Measurements from ENCODE around the gene RPN1. TPM values are rescaled to one million over a fixed set of nuclear protein-coding genes. Genes with fewer than 3 reads are reported as not detected.
"Not testable (repeated sequence)": the region's sequence is repeated elsewhere in the genome, so short reads cannot be mapped to it uniquely, and the experiment has no call there.

The RPN1 gene
- total and polyA plus RNA-seq, 2 donors (not counting 1 experiment from before 2014, with no cell fraction given): 40.4 to 80.6 TPM

GRCh38 chr3:128588147-128588546, 62.5 kb downstream of the RPN1 start:
- no peak overlapping the region for H3K27ac Mint-ChIP-seq
- H3K36me3 ChIP-seq (replicated peaks in 1 of 2; ENCODE audit: control extremely low read depth in 1 of 2, control insufficient read depth in 1 of 2, extremely low read depth in 1 of 2, insufficient read depth in 2 of 2, low read length in 1 of 2): no peaks in the 10 kb centered on the region
- DNase-seq: no peak
- H3K9me3 ChIP-seq (ENCODE audit: control extremely low read depth in 1 of 3, control insufficient read depth in 2 of 3, insufficient read depth in 1 of 3, low read length in 2 of 3): peaks cover 0 to 4% (median 0%) of the 10 kb centered on the region in 3 donors
- H3K79me2 ChIP-seq (ENCODE audit: control insufficient read depth, insufficient read depth, low read length): no peaks in the 10 kb centered on the region
- no peaks in the 10 kb centered on the region for H4K20me1 ChIP-seq (ENCODE audit: control insufficient read depth, insufficient read depth, low read length, poor library complexity, severe bottlenecking)
- no peak overlapping the region for H3K4me2 ChIP-seq (replicated peaks; ENCODE audit: low read depth, low read length, poor library complexity, severe bottlenecking)
- no peak overlapping the region for H3K4me3 ChIP-seq (ENCODE audit: control extremely low read depth in 1 of 5, extremely low read depth in 1 of 5, insufficient read depth in 1 of 5, low read depth in 2 of 5, low read length in 4 of 5)
- TF ChIP-seq EZH2 (IDR thresholded peaks at IDR 0.05; ENCODE audit: borderline replicate concordance, insufficient read depth, low read depth, low read length, poor library complexity, severe bottlenecking): no peak
- TF ChIP-seq CTCF (IDR thresholded peaks at IDR 0.05): no peak
- H3K27ac ChIP-seq (ENCODE audit: low read length in 2 of 2): no peak overlapping the region
- peaks cover 3% of the 10 kb centered on the region for H3K9me3 Mint-ChIP-seq (ENCODE audit: insufficient read depth)
- no peaks in the 10 kb centered on the region for H3K4me1 Mint-ChIP-seq
- intact Hi-C loops (cut with micrococcal nuclease): no loop called here
- H3K27me3 Mint-ChIP-seq: peaks cover 9% of the 10 kb centered on the region
- no peak for ATAC-seq (ENCODE audit: low read depth)
- CTCF ChIA-PET: no interaction called here
- peaks cover 0 to 6% (median 0%) of the 10 kb centered on the region in 4 experiments for H3K27me3 ChIP-seq (replicated peaks in 1 of 4; ENCODE audit: control extremely low read depth in 1 of 4, control insufficient read depth in 3 of 4, insufficient read depth in 4 of 4, low read length in 3 of 4)
- POLR2A ChIA-PET: no interaction called here
- no peak overlapping the region for H3K9ac ChIP-seq (ENCODE audit: low read length)
- peaks cover 0 to 4% of the 10 kb centered on the region in 2 donors for H3K4me1 ChIP-seq (ENCODE audit: control insufficient read depth in 2 of 2, insufficient read depth in 2 of 2, low read length in 2 of 2)
- WGBS (ENCODE audit: insufficient coverage): 23% methylated on average over 10 of the region's 10 CpGs
- H2AFZ ChIP-seq (ENCODE audit: insufficient read depth, low read depth, low read length, poor library complexity, severe bottlenecking): no peak overlapping the region
- H3K4me3 Mint-ChIP-seq: no peak overlapping the region

- intact Hi-C loops (cut with micrococcal nuclease): no loop called here
- H2AFZ ChIP-seq (ENCODE audit: insufficient read depth, low read depth, low read length, poor library complexity, severe bottlenecking): no peak overlapping the region
- ATAC-seq (ENCODE audit: low read depth) (no peak), DNase-seq (no peak)
- no peak overlapping the region for H3K27ac ChIP-seq (ENCODE audit: low read length in 2 of 2)
- no peak overlapping the region for H3K4me3 ChIP-seq (ENCODE audit: control extremely low read depth in 1 of 5, extremely low read depth in 1 of 5, insufficient read depth in 1 of 5, low read depth in 2 of 5, low read length in 4 of 5)
- H4K20me1 ChIP-seq (ENCODE audit: control insufficient read depth, insufficient read depth, low read length, poor library complexity, severe bottlenecking): no peaks in the 10 kb centered on the region
- CTCF ChIA-PET: interaction anchor here (0.6 kb wide), 1 partner anchor 40 kb away, joined by 3 read pairs; no protein-coding TSS in a partner anchor
- no peaks in the 10 kb centered on the region for H3K79me2 ChIP-seq (ENCODE audit: control insufficient read depth, insufficient read depth, low read length)
- 100% methylated on average over 1 of the region's 3 CpGs for WGBS (ENCODE audit: insufficient coverage)
- H3K4me2 ChIP-seq (replicated peaks; ENCODE audit: low read depth, low read length, poor library complexity, severe bottlenecking): no peak overlapping the region
- Mint-ChIP-seq H3K4me3 (no peak overlapping the region), H3K27ac (no peak overlapping the region), H3K4me1 (no peaks in the 10 kb centered on the region), H3K27me3 (peaks cover 11% of the 10 kb centered on the region), H3K9me3 (ENCODE audit: insufficient read depth) (peaks cover 3% of the 10 kb centered on the region)
- H3K4me1 ChIP-seq (ENCODE audit: control insufficient read depth in 2 of 2, insufficient read depth in 2 of 2, low read length in 2 of 2): peaks cover 0 to 4% of the 10 kb centered on the region in 2 donors
- no peak overlapping the region for H3K9ac ChIP-seq (ENCODE audit: low read length)
- H3K36me3 ChIP-seq (replicated peaks in 1 of 2; ENCODE audit: control extremely low read depth in 1 of 2, control insufficient read depth in 1 of 2, extremely low read depth in 1 of 2, insufficient read depth in 2 of 2, low read length in 1 of 2): no peaks in the 10 kb centered on the region
- no peak for TF ChIP-seq CTCF (IDR thresholded peaks at IDR 0.05)
- no peak for TF ChIP-seq EZH2 (IDR thresholded peaks at IDR 0.05; ENCODE audit: borderline replicate concordance, insufficient read depth, low read depth, low read length, poor library complexity, severe bottlenecking)
- H3K27me3 ChIP-seq (replicated peaks in 1 of 4; ENCODE audit: control extremely low read depth in 1 of 4, control insufficient read depth in 3 of 4, insufficient read depth in 4 of 4, low read length in 3 of 4): peaks cover 0 to 6% (median 0%) of the 10 kb centered on the region in 4 experiments
- peaks cover 0 to 4% (median 0%) of the 10 kb centered on the region in 3 donors for H3K9me3 ChIP-seq (ENCODE audit: control extremely low read depth in 1 of 3, control insufficient read depth in 2 of 3, insufficient read depth in 1 of 3, low read length in 2 of 3)
- POLR2A ChIA-PET: no interaction called here
Observed at GRCh38 chr3:128587391-128587790, 63.2 kb downstream of the RPN1 start.

GRCh38 chr3:128586932-128587331, 63.7 kb downstream of the RPN1 start:
- WGBS (ENCODE audit: insufficient coverage): 92% methylated on average over 6 of the region's 8 CpGs
- DNase-seq; H3K27ac ChIP-seq (ENCODE audit: low read length in 2 of 2); H3K4me3 ChIP-seq (ENCODE audit: control extremely low read depth in 1 of 5, extremely low read depth in 1 of 5, insufficient read depth in 1 of 5, low read depth in 2 of 5, low read length in 4 of 5); H3K27ac Mint-ChIP-seq; H3K4me1 ChIP-seq (ENCODE audit: control insufficient read depth in 2 of 2, insufficient read depth in 2 of 2, low read length in 2 of 2); H3K9me3 Mint-ChIP-seq (ENCODE audit: insufficient read depth); intact Hi-C loops (cut with micrococcal nuclease); H2AFZ ChIP-seq (ENCODE audit: insufficient read depth, low read depth, low read length, poor library complexity, severe bottlenecking); H4K20me1 ChIP-seq (ENCODE audit: control insufficient read depth, insufficient read depth, low read length, poor library complexity, severe bottlenecking); POLR2A ChIA-PET; H3K9me3 ChIP-seq (ENCODE audit: control extremely low read depth in 1 of 3, control insufficient read depth in 2 of 3, insufficient read depth in 1 of 3, low read length in 2 of 3); H3K79me2 ChIP-seq (ENCODE audit: control insufficient read depth, insufficient read depth, low read length); H3K9ac ChIP-seq (ENCODE audit: low read length); H3K4me2 ChIP-seq (replicated peaks; ENCODE audit: low read depth, low read length, poor library complexity, severe bottlenecking); ATAC-seq (ENCODE audit: low read depth); H3K36me3 ChIP-seq (replicated peaks in 1 of 2; ENCODE audit: control extremely low read depth in 1 of 2, control insufficient read depth in 1 of 2, extremely low read depth in 1 of 2, insufficient read depth in 2 of 2, low read length in 1 of 2); H3K4me3 Mint-ChIP-seq; H3K4me1 Mint-ChIP-seq; H3K27me3 ChIP-seq (replicated peaks in 1 of 4; ENCODE audit: control extremely low read depth in 1 of 4, control insufficient read depth in 3 of 4, insufficient read depth in 4 of 4, low read length in 3 of 4): not testable (repeated sequence)
- CTCF ChIA-PET: interaction anchor here (0.7 kb wide), 1 partner anchor 1226 kb away, joined by 3 read pairs; no protein-coding TSS in a partner anchor
- H3K27me3 Mint-ChIP-seq: peaks cover 13% of the 10 kb centered on the region

Data from B cell (primary cell).